GM19395 (cell line): ENCODE data around the gene OGFOD2.
"Not testable (repeated sequence)": the region's sequence is repeated elsewhere in the genome, so short reads cannot be mapped to it uniquely, and the experiment has no call there.

Experiments used
- ATAC-seq: cut with Tn5 transposase; IDR thresholded peaks from one replicate; pipeline ENCODE4 v1.9.1; 2021; ENCODE audit warnings: mild to moderate bottlenecking, moderate library complexity; ENCODE audit not compliant: unreplicated experiment

Gene OGFOD2

GRCh38 chr12:123001464-123001863 lies 26.4 kb downstream of the OGFOD2 start:
- ATAC-seq: no peak

GRCh38 chr12:123003257-123003656 lies 28.2 kb downstream of the OGFOD2 start:
- ATAC-seq: no peak

GRCh38 chr12:123004287-123004686 lies 29.2 kb downstream of the OGFOD2 start:
- ATAC-seq: no peak

GRCh38 chr12:123005081-123005626 lies 30.1 kb downstream of the OGFOD2 start:
- ATAC-seq: no peak

- ATAC-seq: no peak
These were observed 31.9 kb downstream of the OGFOD2 start for GRCh38 chr12:123006977-123007376.

- no peak for ATAC-seq
These were observed 35.1 kb downstream of the OGFOD2 start for GRCh38 chr12:123010110-123010509.

- no peak for ATAC-seq
These were observed 35.6 kb downstream of the OGFOD2 start for GRCh38 chr12:123010681-123011080.

GRCh38 chr12:123011701-123012100 lies 36.7 kb downstream of the OGFOD2 start:
- no peak for ATAC-seq

GRCh38 chr12:123013185-123014095 lies 38.4 kb downstream of the OGFOD2 start:
- ATAC-seq: no peak

- not testable (repeated sequence) for ATAC-seq
These were observed 39.4 kb downstream of the OGFOD2 start for GRCh38 chr12:123014473-123014872.

GRCh38 chr12:123017753-123018152 lies 42.7 kb downstream of the OGFOD2 start:
- no peak for ATAC-seq

GRCh38 chr12:123019841-123020138 lies 44.7 kb downstream of the OGFOD2 start:
- no peak for ATAC-seq

GRCh38 chr12:123021688-123022604 lies 46.9 kb downstream of the OGFOD2 start:
- no peak for ATAC-seq

- no peak for ATAC-seq
These were observed 47.8 kb downstream of the OGFOD2 start for GRCh38 chr12:123022846-123023245.

- ATAC-seq: no peak
These were observed 49.9 kb downstream of the OGFOD2 start for GRCh38 chr12:123024819-123025391.

- no peak for ATAC-seq
These were observed 51.2 kb downstream of the OGFOD2 start for GRCh38 chr12:123026094-123026853.

- ATAC-seq: no peak
These were observed 52.8 kb downstream of the OGFOD2 start for GRCh38 chr12:123027726-123028445.

GRCh38 chr12:123028475-123028874 lies 53.4 kb downstream of the OGFOD2 start:
- ATAC-seq: no peak

GRCh38 chr12:123029550-123029949 lies 54.5 kb downstream of the OGFOD2 start:
- no peak for ATAC-seq
